Stomach (tissue), 19 donors: ENCODE results near the gene DMP1. TPM values are rescaled to one million over a fixed set of nuclear protein-coding genes. Genes with fewer than 3 reads are reported as not detected.

Experiments
- DNase-seq, 2 donors: peaks; one replicate each; pipeline versions ENCODE4 v3.0.0 to v3.0.0-alpha.2; 2013 to 2019
- H3K27ac ChIP-seq, 5 donors: fragments of 200-600 bp in 4 of 5; sonication (generic) in 4 of 5; one replicate each; pipeline ENCODE4 v1.5.1; 2013 to 2019; ENCODE audit warnings: mild to moderate bottlenecking in 1 of 5, moderate library complexity in 1 of 5
- H3K27me3 ChIP-seq, 3 donors: fragments of 200-600 bp; sonication (generic); one replicate each; pipeline ENCODE4 v1.5.1; 2017 to 2019; ENCODE audit warnings: mixed run types in 1 of 3
- H3K36me3 ChIP-seq, 4 donors: fragments of 200-600 bp; sonication (generic); 1 replicate in 3 of 4; 2 replicates in 1 of 4; pipeline ENCODE4 v1.5.1; 2016 to 2019
- H3K4me1 ChIP-seq, 4 donors: fragments of 200-600 bp; sonication (generic); one replicate each; pipeline ENCODE4 v1.5.1; 2016 to 2019
- H3K4me3 ChIP-seq, 4 donors: fragments of 200-600 bp; sonication (generic) in 3 of 4; one replicate each; pipeline ENCODE4 v1.5.1; 2016 to 2019; ENCODE audit warnings: mild to moderate bottlenecking in 1 of 4
- H3K9me3 ChIP-seq, 4 donors: fragments of 200-600 bp; sonication (generic); one replicate each; pipeline ENCODE4 v1.5.1; 2016 to 2019
- CTCF ChIP-seq, 7 experiments: fragments of 450-650 bp in 4 of 7; fragments of 200-600 bp in 3 of 7; sonication (generic) in 3 of 7; IDR thresholded peaks; one replicate each; pipeline ENCODE4 v1.5.1; 2016 to 2019; ENCODE audit warnings: antibody characterized with exemption in 7 of 7, control low read depth in 2 of 7, mild to moderate bottlenecking in 1 of 7
- EP300 ChIP-seq: sonication (generic); formaldehyde crosslinking; IDR thresholded peaks from one replicate; pipeline ENCODE4 v1.6.1; 2017; ENCODE audit warnings: antibody characterized with exemption
- POLR2A ChIP-seq, 4 donors: fragments of 450-650 bp; IDR thresholded peaks; one replicate each; pipeline ENCODE4 v1.6.1; 2016; ENCODE audit warnings: antibody characterized with exemption in 4 of 4, control low read depth in 2 of 4, mild to moderate bottlenecking in 1 of 4, moderate library complexity in 1 of 4
- POLR2AphosphoS5 ChIP-seq, 3 donors: sonication (generic); formaldehyde crosslinking; IDR thresholded peaks; one replicate each; pipeline ENCODE4 v1.6.1; 2016; ENCODE audit warnings: antibody characterized with exemption in 3 of 3
- WGBS, 5 donors: extraction: QIAGEN DNeasy Blood & Tissue Kit in 3 of 5; methylation state at CpG; one replicate each; pipeline versions ENCODE4 v1.1.5 to v1.1.7; 2013 to 2018; 5-methylcytosine and 5-hydroxymethylcytosine counted together
- intact Hi-C: fragments of 100-400 bp; cut with DNase I; formaldehyde crosslinking; loops from one replicate; pipeline ENCODE4 v1.15.1; 2023; ENCODE audit warnings: low total_unique reads
- long read RNA-seq, 10 donors: transcript quantifications; one replicate each; lab custom pipeline, GENCODE V29; 2026
- polyA plus RNA-seq, 3 donors: library from polyadenylated mRNA; stranded (reverse); fragments of 200-250 nt; gene quantifications; one replicate each; pipeline ENCODE4 v1.2.3, GENCODE V29; 2013
- total RNA-seq, 5 donors: library from RNA; depleted of rRNA; stranded (reverse); fragments of >200 nt; gene quantifications; one replicate each; pipeline versions ENCODE4 v1.1.0 to v1.2.3, GENCODE V29; 2014 to 2016
- donor health status: healthy with polysubstance abuse.
- donor health status: Bipolar disorder and iron deficiency.
- donor health status: healthy.

Gene DMP1
- total RNA-seq (not detected), polyA plus RNA-seq (not detected)
- long read RNA-seq, donor 1, result 0 reads
- long read RNA-seq, donor 2, result 0 reads
- long read RNA-seq, donor 3, result 0 reads
- long read RNA-seq, donor 4, result 0 reads
- long read RNA-seq, donor 5, result 0 reads
- long read RNA-seq, donor 6, result 0 reads
- long read RNA-seq, donor 7, result 0 reads
- long read RNA-seq, donor 8, result 0 reads
- long read RNA-seq, donor 9, result 0 reads
- long read RNA-seq, donor 10, result 0 reads

GRCh38 chr4:87649980-87650379, at the start of gene DMP1:
Gene DMP1 (plus strand): TSS chr4:87650280. CDS start chr4:87656493, 6,213 bp downstream.
- Histone ChIP-seq H3K27ac (no peak within 1 kb of the TSS), H3K36me3 (no peaks in the 10 kb centered on the region), H3K9me3 (no peaks in the 10 kb centered on the region), H3K4me1 (no peaks in the 10 kb centered on the region), H3K4me3 (no peak within 1 kb of the TSS), H3K27me3 (no peaks in the 10 kb centered on the region)
- 88 to 96% (median 94%) methylated on average over 3 of the region's 3 CpGs for WGBS, 5 donors
- DNase-seq, result no peak
- TF ChIP-seq EP300, result no peak
- TF ChIP-seq POLR2AphosphoS5 (IDR thresholded peaks at IDR 0.05), result no peak
- TF ChIP-seq CTCF (IDR thresholded peaks at IDR 0.05), result no peak
- TF ChIP-seq POLR2A (IDR thresholded peaks at IDR 0.05), result no peak
- intact Hi-C loops, result no loop called here

- DNase-seq, result no peak
- intact Hi-C loops, result no loop called here
- Histone ChIP-seq H3K36me3 (no peaks in the 10 kb centered on the region), H3K27me3 (no peaks in the 10 kb centered on the region), H3K27ac (no peak overlapping the region), H3K4me1 (no peaks in the 10 kb centered on the region), H3K4me3 (no peak overlapping the region), H3K9me3 (no peaks in the 10 kb centered on the region)
- TF ChIP-seq POLR2AphosphoS5 (IDR thresholded peaks at IDR 0.05) (no peak), CTCF (IDR thresholded peaks at IDR 0.05) (no peak), POLR2A (IDR thresholded peaks at IDR 0.05) (no peak), EP300 (no peak)
Observed at GRCh38 chr4:87601361-87601760, 48.7 kb upstream of the DMP1 start.

- no peaks in the 10 kb centered on the region for H3K36me3 ChIP-seq
- no peak within 1 kb of the TSS for H3K27ac ChIP-seq
- TF ChIP-seq POLR2A (IDR thresholded peaks at IDR 0.05) (no peak), POLR2AphosphoS5 (IDR thresholded peaks at IDR 0.05) (no peak), CTCF (IDR thresholded peaks at IDR 0.05) (no peak), EP300 (no peak)
- no peaks in the 10 kb centered on the region for H3K4me1 ChIP-seq
- H3K9me3 ChIP-seq, result no peaks in the 10 kb centered on the region
- no peak within 1 kb of the TSS for H3K4me3 ChIP-seq
- intact Hi-C loops, result no loop called here
- no peaks in the 10 kb centered on the region for H3K27me3 ChIP-seq
- WGBS, 5 donors, result 74 to 89% (median 88%) methylated on average over 4 of the region's 4 CpGs
- DNase-seq, result no peak
Observed at GRCh38 chr4:87608229-87608628, 41.9 kb upstream of the DMP1 start, which contains the start of gene DSPP. Gene DSPP (plus strand): TSS chr4:87608529. CDS start chr4:87610909, 2,380 bp downstream.

GRCh38 chr4:87614292-87614890, 35.7 kb upstream of the DMP1 start:
- no peaks in the 10 kb centered on the region for H3K4me1 ChIP-seq
- no peaks in the 10 kb centered on the region for H3K9me3 ChIP-seq
- no peak for DNase-seq
- WGBS, 5 donors, result 78 to 97% (median 96%) methylated on average over 4 of the region's 4 CpGs
- intact Hi-C loops, result no loop called here
- no peak for TF ChIP-seq EP300
- TF ChIP-seq CTCF (IDR thresholded peaks at IDR 0.05), result no peak
- no peak for TF ChIP-seq POLR2AphosphoS5 (IDR thresholded peaks at IDR 0.05)
- no peak for TF ChIP-seq POLR2A (IDR thresholded peaks at IDR 0.05)
- H3K36me3 ChIP-seq, result no peaks in the 10 kb centered on the region
- no peak overlapping the region for H3K27ac ChIP-seq
- no peak overlapping the region for H3K4me3 ChIP-seq
- no peaks in the 10 kb centered on the region for H3K27me3 ChIP-seq
